ACC112 (cell line): ENCODE data around the gene ST3GAL4.

Experiments used
- H2AFZ ChIP-seq: fragments of 200-600 bp; sonication (generic); one replicate; pipeline ENCODE4 v1.6.0; 2017; ENCODE audit warnings: antibody characterized with exemption, low read length; ENCODE audit not compliant: unreplicated experiment
- H3K27ac ChIP-seq: fragments of 200-600 bp; sonication (generic); 2 replicates; pipeline ENCODE4 v1.5.1; 2014; ENCODE audit warnings: low read depth, mild to moderate bottlenecking, antibody characterized with exemption, low read length, moderate library complexity
- H3K27me3 ChIP-seq: fragments of 200-600 bp; sonication (generic); 2 replicates; pipeline ENCODE4 v1.6.1; 2014; ENCODE audit warnings: mild to moderate bottlenecking, antibody characterized with exemption, low read length, moderate library complexity, mixed read lengths; ENCODE audit not compliant: insufficient read depth
- H3K36me3 ChIP-seq: fragments of 200-600 bp; sonication (generic); 2 replicates; pipeline ENCODE4 v1.6.1; 2016; ENCODE audit warnings: mild to moderate bottlenecking, antibody characterized with exemption, low read length, moderate library complexity, mixed read lengths; ENCODE audit not compliant: insufficient read depth
- H3K4me1 ChIP-seq: fragments of 200-600 bp; sonication (generic); one replicate; pipeline ENCODE4 v1.6.1; 2016; ENCODE audit warnings: low read length, mixed read lengths; ENCODE audit not compliant: insufficient read depth, unreplicated experiment, control insufficient read depth
- H3K4me3 ChIP-seq: fragments of 200-600 bp; sonication (generic); 2 replicates; pipeline ENCODE4 v1.5.1; 2014; ENCODE audit warnings: mild to moderate bottlenecking, low read depth, low read length
- H3K79me2 ChIP-seq: fragments of 200-600 bp; sonication (generic); one replicate; pipeline ENCODE4 v1.6.0; 2016; ENCODE audit warnings: low read length; ENCODE audit not compliant: control insufficient read depth, unreplicated experiment, insufficient read depth

The ST3GAL4 gene

GRCh38 chr11:126331286-126331685, 24.2 kb upstream of the ST3GAL4 start:
- Histone ChIP-seq H3K27ac (no peak overlapping the region), H3K4me1 (peaks cover 31% of the 10 kb centered on the region), H3K36me3 (no peaks in the 10 kb centered on the region), H3K4me3 (no peak overlapping the region), H3K79me2 (peaks cover 2% of the 10 kb centered on the region), H3K27me3 (no peaks in the 10 kb centered on the region), H2AFZ (no peak overlapping the region)

- no peak overlapping the region for H2AFZ ChIP-seq
- peak overlapping the region; percentile 28; the same call in 1 of the 2 replicates for H3K27ac ChIP-seq
- no peak overlapping the region for H3K4me3 ChIP-seq
- H3K79me2 ChIP-seq, result peaks cover 2% of the 10 kb centered on the region
- no peaks in the 10 kb centered on the region for H3K36me3 ChIP-seq
- H3K4me1 ChIP-seq, result peaks cover 41% of the 10 kb centered on the region
- H3K27me3 ChIP-seq, result no peaks in the 10 kb centered on the region
Observed at GRCh38 chr11:126332221-126332711, 23.2 kb upstream of the ST3GAL4 start.

- H3K4me1 ChIP-seq, result peaks cover 43% of the 10 kb centered on the region
- no peaks in the 10 kb centered on the region for H3K27me3 ChIP-seq
- H3K36me3 ChIP-seq, result no peaks in the 10 kb centered on the region
- H2AFZ ChIP-seq, result no peak overlapping the region
- H3K27ac ChIP-seq, result no peak overlapping the region
- H3K79me2 ChIP-seq, result peaks cover 2% of the 10 kb centered on the region
- no peak overlapping the region for H3K4me3 ChIP-seq
Observed at GRCh38 chr11:126333142-126333541, 22.3 kb upstream of the ST3GAL4 start.

GRCh38 chr11:126334659-126335462, 20.6 kb upstream of the ST3GAL4 start:
- Histone ChIP-seq H3K4me3 (no peak overlapping the region), H3K4me1 (peaks cover 52% of the 10 kb centered on the region), H3K27ac (no peak overlapping the region), H2AFZ (no peak overlapping the region), H3K79me2 (peaks cover 2% of the 10 kb centered on the region), H3K36me3 (no peaks in the 10 kb centered on the region), H3K27me3 (no peaks in the 10 kb centered on the region)

- H3K4me1 ChIP-seq, result peaks cover 58% of the 10 kb centered on the region
- H3K79me2 ChIP-seq, result peaks cover 2% of the 10 kb centered on the region
- no peak overlapping the region for H3K27ac ChIP-seq
- H2AFZ ChIP-seq, result no peak overlapping the region
- no peaks in the 10 kb centered on the region for H3K36me3 ChIP-seq
- no peaks in the 10 kb centered on the region for H3K27me3 ChIP-seq
- no peak overlapping the region for H3K4me3 ChIP-seq
Observed at GRCh38 chr11:126335463-126335760, 20.1 kb upstream of the ST3GAL4 start.

- H3K27me3 ChIP-seq, result no peaks in the 10 kb centered on the region
- H3K79me2 ChIP-seq, result peaks cover 2% of the 10 kb centered on the region
- no peak overlapping the region for H2AFZ ChIP-seq
- no peak overlapping the region for H3K4me3 ChIP-seq
- H3K36me3 ChIP-seq, result no peaks in the 10 kb centered on the region
- H3K4me1 ChIP-seq, result peaks cover 65% of the 10 kb centered on the region
- no peak overlapping the region for H3K27ac ChIP-seq
Observed at GRCh38 chr11:126336138-126336541, 19.3 kb upstream of the ST3GAL4 start.

GRCh38 chr11:126336671-126337101, 18.8 kb upstream of the ST3GAL4 start:
- Histone ChIP-seq H3K27ac (no peak overlapping the region), H2AFZ (no peak overlapping the region), H3K4me3 (no peak overlapping the region), H3K4me1 (peaks cover 68% of the 10 kb centered on the region), H3K36me3 (no peaks in the 10 kb centered on the region), H3K27me3 (no peaks in the 10 kb centered on the region), H3K79me2 (no peaks in the 10 kb centered on the region)

GRCh38 chr11:126337126-126337473, 18.4 kb upstream of the ST3GAL4 start:
- H3K27ac ChIP-seq, result no peak overlapping the region
- H3K36me3 ChIP-seq, result no peaks in the 10 kb centered on the region
- H3K79me2 ChIP-seq, result no peaks in the 10 kb centered on the region
- H3K4me1 ChIP-seq, result peaks cover 68% of the 10 kb centered on the region
- H2AFZ ChIP-seq, result no peak overlapping the region
- H3K27me3 ChIP-seq, result no peaks in the 10 kb centered on the region
- no peak overlapping the region for H3K4me3 ChIP-seq

GRCh38 chr11:126337474-126338241, 17.8 kb upstream of the ST3GAL4 start:
- Histone ChIP-seq H2AFZ (no peak overlapping the region), H3K4me3 (no peak overlapping the region), H3K27ac (no peak overlapping the region), H3K36me3 (no peaks in the 10 kb centered on the region), H3K27me3 (no peaks in the 10 kb centered on the region), H3K79me2 (no peaks in the 10 kb centered on the region), H3K4me1 (peaks cover 69% of the 10 kb centered on the region)

GRCh38 chr11:126338346-126339055, 17.0 kb upstream of the ST3GAL4 start:
- H2AFZ ChIP-seq, result no peak overlapping the region
- no peaks in the 10 kb centered on the region for H3K79me2 ChIP-seq
- no peaks in the 10 kb centered on the region for H3K27me3 ChIP-seq
- H3K36me3 ChIP-seq, result no peaks in the 10 kb centered on the region
- H3K4me1 ChIP-seq, result peaks cover 61% of the 10 kb centered on the region
- no peak overlapping the region for H3K4me3 ChIP-seq
- H3K27ac ChIP-seq, result no peak overlapping the region
